ENCODE measurements around the gene PAX2.

GRCh38 chr10:100742076-100742771 lies 3.2 kb upstream of the PAX2 start:
- TF ChIP-seq, protein P1, sequence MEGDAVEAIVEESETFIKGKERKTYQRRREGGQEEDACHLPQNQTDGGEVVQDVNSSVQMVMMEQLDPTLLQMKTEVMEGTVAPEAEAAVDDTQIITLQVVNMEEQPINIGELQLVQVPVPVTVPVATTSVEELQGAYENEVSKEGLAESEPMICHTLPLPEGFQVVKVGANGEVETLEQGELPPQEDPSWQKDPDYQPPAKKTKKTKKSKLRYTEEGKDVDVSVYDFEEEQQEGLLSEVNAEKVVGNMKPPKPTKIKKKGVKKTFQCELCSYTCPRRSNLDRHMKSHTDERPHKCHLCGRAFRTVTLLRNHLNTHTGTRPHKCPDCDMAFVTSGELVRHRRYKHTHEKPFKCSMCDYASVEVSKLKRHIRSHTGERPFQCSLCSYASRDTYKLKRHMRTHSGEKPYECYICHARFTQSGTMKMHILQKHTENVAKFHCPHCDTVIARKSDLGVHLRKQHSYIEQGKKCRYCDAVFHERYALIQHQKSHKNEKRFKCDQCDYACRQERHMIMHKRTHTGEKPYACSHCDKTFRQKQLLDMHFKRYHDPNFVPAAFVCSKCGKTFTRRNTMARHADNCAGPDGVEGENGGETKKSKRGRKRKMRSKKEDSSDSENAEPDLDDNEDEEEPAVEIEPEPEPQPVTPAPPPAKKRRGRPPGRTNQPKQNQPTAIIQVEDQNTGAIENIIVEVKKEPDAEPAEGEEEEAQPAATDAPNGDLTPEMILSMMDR (IDR thresholded peaks at IDR 0.05; ENCODE audit: insufficient read depth, low read length), result no peak
- no peak for TF ChIP-seq POLR2AphosphoS5 (IDR thresholded peaks at IDR 0.05; ENCODE audit: low read depth)
- TF ChIP-seq REST (IDR thresholded peaks at IDR 0.05; ENCODE audit: insufficient replicate concordance, low read depth), result no peak
- TF ChIP-seq GABPA (IDR thresholded peaks at IDR 0.05; ENCODE audit: low read depth), result no peak
- TF ChIP-seq SPI1 (IDR thresholded peaks at IDR 0.05; ENCODE audit: borderline replicate concordance, low read depth), result no peak
